ENCODE data around the gene HVCN1.

HVCN1 gene

GRCh38 chr12:110639336-110640141 is 49.4 kb downstream of the HVCN1 start:
- Mint-ChIP-seq H3K4me3 (no peak overlapping the region), H3K36me3 (ENCODE audit: low read depth) (no peaks in the 10 kb centered on the region), H3K4me1 (ENCODE audit: low read depth) (peaks cover 61% of the 10 kb centered on the region), H3K27ac (no peak overlapping the region), H3K27me3 (no peaks in the 10 kb centered on the region), H3K9me3 (no peaks in the 10 kb centered on the region)
- intact Hi-C loops (cut with micrococcal nuclease): no loop called here

GRCh38 chr12:110638796-110639195 is 50.1 kb downstream of the HVCN1 start:
- H3K36me3 Mint-ChIP-seq (ENCODE audit: low read depth): no peaks in the 10 kb centered on the region
- H3K4me1 Mint-ChIP-seq (ENCODE audit: low read depth): peaks cover 54% of the 10 kb centered on the region
- no peak overlapping the region for H3K4me3 Mint-ChIP-seq
- intact Hi-C loops (cut with micrococcal nuclease): no loop called here
- no peaks in the 10 kb centered on the region for H3K9me3 Mint-ChIP-seq
- no peak overlapping the region for H3K27ac Mint-ChIP-seq
- no peaks in the 10 kb centered on the region for H3K27me3 Mint-ChIP-seq

DNA sequence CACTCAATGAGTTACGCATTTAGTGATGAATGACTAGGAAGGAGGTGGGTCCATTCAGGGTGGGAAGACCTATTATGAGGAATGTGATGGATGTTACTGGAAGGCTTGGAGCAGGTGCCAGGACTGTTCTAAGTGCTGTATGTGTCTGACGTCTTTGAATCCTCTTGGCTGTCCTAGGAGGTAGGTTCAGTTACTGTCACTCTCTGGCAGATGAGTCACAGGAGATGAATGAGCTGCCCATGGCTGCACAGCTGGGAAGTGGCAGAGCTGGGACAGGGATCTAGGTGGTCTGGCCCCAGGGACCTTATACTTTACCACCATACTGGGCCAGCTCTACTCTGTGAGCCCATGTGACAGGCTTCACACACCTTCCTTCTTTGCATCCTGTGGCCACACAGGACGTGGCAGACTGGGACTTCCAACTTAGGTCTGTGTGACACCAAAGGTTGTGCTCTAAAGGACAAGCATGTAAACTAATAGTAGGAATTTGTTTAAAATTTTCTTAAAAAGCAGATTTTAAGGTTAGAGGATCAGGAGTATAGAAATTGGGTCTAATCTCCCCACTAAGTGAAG is 51.0 kb downstream of the HVCN1 start:
- intact Hi-C loops (cut with micrococcal nuclease): no loop called here
- peaks cover 48% of the 10 kb centered on the region for H3K4me1 Mint-ChIP-seq (ENCODE audit: low read depth)
- no peaks in the 10 kb centered on the region for H3K9me3 Mint-ChIP-seq
- no peaks in the 10 kb centered on the region for H3K27me3 Mint-ChIP-seq
- H3K27ac Mint-ChIP-seq: no peak overlapping the region
- H3K36me3 Mint-ChIP-seq (ENCODE audit: low read depth): no peaks in the 10 kb centered on the region
- no peak overlapping the region for H3K4me3 Mint-ChIP-seq

DNA sequence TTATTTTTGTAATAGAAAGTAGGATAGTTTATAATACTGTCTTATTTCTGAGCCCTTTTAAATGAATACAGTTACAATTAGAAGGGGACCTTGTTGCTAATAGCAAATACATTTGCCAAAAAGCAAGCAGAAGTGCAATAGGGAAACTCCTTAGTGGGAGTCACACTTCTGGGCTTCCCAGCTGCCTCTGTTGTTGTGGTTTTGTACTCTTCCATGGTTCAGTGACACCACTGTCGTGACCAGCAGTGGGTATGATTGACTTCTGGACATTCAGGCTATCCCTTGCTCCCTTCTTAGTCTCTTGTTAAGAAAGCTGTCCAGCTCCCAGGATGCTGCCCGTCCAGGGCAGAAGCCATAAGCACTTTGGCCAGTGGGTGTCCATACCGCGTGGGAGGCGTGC is 52.4 kb downstream of the HVCN1 start:
- Mint-ChIP-seq H3K4me3 (no peak overlapping the region), H3K9me3 (no peaks in the 10 kb centered on the region), H3K36me3 (ENCODE audit: low read depth) (no peaks in the 10 kb centered on the region), H3K27me3 (no peaks in the 10 kb centered on the region), H3K4me1 (ENCODE audit: low read depth) (peaks cover 48% of the 10 kb centered on the region), H3K27ac (no peak overlapping the region)
- intact Hi-C loops (cut with micrococcal nuclease): no loop called here

GRCh38 chr12:110635055-110635454 is 53.9 kb downstream of the HVCN1 start:
- no peak overlapping the region for H3K27ac Mint-ChIP-seq
- intact Hi-C loops (cut with micrococcal nuclease): no loop called here
- no peaks in the 10 kb centered on the region for H3K36me3 Mint-ChIP-seq (ENCODE audit: low read depth)
- H3K4me1 Mint-ChIP-seq (ENCODE audit: low read depth): peaks cover 39% of the 10 kb centered on the region
- H3K9me3 Mint-ChIP-seq: no peaks in the 10 kb centered on the region
- H3K4me3 Mint-ChIP-seq: no peak overlapping the region
- no peaks in the 10 kb centered on the region for H3K27me3 Mint-ChIP-seq

DNA sequence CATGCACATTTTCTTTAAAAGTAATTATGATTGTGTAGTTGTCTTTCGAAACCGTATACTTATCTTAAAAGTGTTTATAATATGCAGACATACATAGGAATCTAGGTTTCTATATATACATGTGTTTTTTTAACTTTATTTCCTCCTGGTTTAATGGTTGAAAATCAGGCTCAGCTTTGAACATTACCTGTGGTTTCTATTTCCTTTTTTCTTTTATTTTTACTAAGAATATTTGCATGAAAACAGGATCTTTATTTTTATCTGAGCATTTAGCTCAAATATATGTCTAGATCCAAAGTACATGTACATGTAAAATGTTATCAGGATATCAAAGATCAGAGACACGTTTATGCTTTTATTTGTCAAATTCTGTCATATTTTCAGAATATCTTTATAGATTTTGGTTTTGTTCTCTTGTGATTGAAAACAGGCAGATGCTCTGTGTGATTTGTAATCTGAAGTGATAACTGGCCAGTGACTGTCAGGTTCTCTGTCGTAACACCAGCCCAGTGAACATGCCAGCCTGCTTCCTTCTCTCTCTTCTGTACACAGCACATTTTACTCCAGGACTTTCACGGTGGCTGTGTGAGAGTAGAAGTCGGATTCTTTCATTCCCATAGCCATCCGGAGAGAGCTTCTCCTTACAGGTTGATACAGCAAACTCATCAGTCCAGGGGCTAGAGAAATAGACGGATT is 61.3 kb downstream of the HVCN1 start:
- H3K4me3 Mint-ChIP-seq: no peak overlapping the region

GRCh38 chr12:110622582-110622981 is 66.3 kb downstream of the HVCN1 start:
- intact Hi-C loops (cut with micrococcal nuclease): no loop called here
- Mint-ChIP-seq H3K27ac (no peak overlapping the region), H3K9me3 (no peaks in the 10 kb centered on the region)

More for the DNA sequence above, 61.3 kb downstream of the HVCN1 start:
- H3K27me3 Mint-ChIP-seq: no peaks in the 10 kb centered on the region
- peak overlapping the region; percentile 41 for H3K27ac Mint-ChIP-seq
- H3K4me1 Mint-ChIP-seq (ENCODE audit: low read depth): peaks cover 7% of the 10 kb centered on the region
- H3K36me3 Mint-ChIP-seq (ENCODE audit: low read depth): no peaks in the 10 kb centered on the region
- H3K9me3 Mint-ChIP-seq: no peaks in the 10 kb centered on the region
- intact Hi-C loops (cut with micrococcal nuclease): no loop called here

DNA sequence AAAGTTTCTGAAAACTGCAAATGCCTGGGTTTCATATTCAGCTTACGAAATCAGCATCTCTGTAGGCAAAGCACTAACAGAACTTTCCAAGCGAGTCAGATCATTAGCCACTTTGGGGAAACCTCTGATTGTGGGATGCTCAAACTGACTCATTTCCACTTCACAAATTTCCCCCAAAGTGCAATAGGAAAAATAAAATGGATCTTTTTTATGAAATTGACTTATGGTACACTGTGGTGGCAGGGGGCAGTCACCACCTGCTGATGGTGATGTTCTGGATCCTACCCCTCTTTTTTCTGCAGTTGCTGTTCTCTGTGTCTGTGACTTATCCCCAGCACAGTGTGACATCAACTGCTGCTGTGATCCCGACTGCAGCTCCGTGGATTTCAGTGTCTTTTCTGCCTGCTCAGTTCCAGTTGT is 69.4 kb downstream of the HVCN1 start:
- intact Hi-C loops (cut with micrococcal nuclease): no loop called here
- H3K9me3 Mint-ChIP-seq: no peaks in the 10 kb centered on the region
- H3K27me3 Mint-ChIP-seq: no peaks in the 10 kb centered on the region
- H3K4me3 Mint-ChIP-seq: no peak overlapping the region
- H3K27ac Mint-ChIP-seq: no peak overlapping the region
- H3K4me1 Mint-ChIP-seq (ENCODE audit: low read depth): no peaks in the 10 kb centered on the region
- H3K36me3 Mint-ChIP-seq (ENCODE audit: low read depth): no peaks in the 10 kb centered on the region

More at GRCh38 chr12:110622582-110622981, 66.3 kb downstream of the HVCN1 start:
- Mint-ChIP-seq H3K27me3 (no peaks in the 10 kb centered on the region), H3K36me3 (ENCODE audit: low read depth) (no peaks in the 10 kb centered on the region), H3K4me3 (no peak overlapping the region), H3K4me1 (ENCODE audit: low read depth) (no peaks in the 10 kb centered on the region)

- Mint-ChIP-seq H3K27me3 (no peaks in the 10 kb centered on the region), H3K4me3 (no peak overlapping the region), H3K9me3 (no peaks in the 10 kb centered on the region), H3K27ac (no peak overlapping the region), H3K4me1 (ENCODE audit: low read depth) (no peaks in the 10 kb centered on the region), H3K36me3 (ENCODE audit: low read depth) (no peaks in the 10 kb centered on the region)
- intact Hi-C loops (cut with micrococcal nuclease): no loop called here
These were observed 72.3 kb downstream of the HVCN1 start for GRCh38 chr12:110616471-110617115.

GRCh38 chr12:110615171-110615570 is 73.7 kb downstream of the HVCN1 start:
- Mint-ChIP-seq H3K36me3 (ENCODE audit: low read depth) (no peaks in the 10 kb centered on the region), H3K4me1 (ENCODE audit: low read depth) (no peaks in the 10 kb centered on the region), H3K4me3 (no peak overlapping the region), H3K27ac (no peak overlapping the region), H3K9me3 (no peaks in the 10 kb centered on the region), H3K27me3 (no peaks in the 10 kb centered on the region)
- intact Hi-C loops (cut with micrococcal nuclease): loop anchor here (2.0 kb wide), 1 partner anchor 128 kb away; the partner anchor contains the start of gene PPP1CC

DNA sequence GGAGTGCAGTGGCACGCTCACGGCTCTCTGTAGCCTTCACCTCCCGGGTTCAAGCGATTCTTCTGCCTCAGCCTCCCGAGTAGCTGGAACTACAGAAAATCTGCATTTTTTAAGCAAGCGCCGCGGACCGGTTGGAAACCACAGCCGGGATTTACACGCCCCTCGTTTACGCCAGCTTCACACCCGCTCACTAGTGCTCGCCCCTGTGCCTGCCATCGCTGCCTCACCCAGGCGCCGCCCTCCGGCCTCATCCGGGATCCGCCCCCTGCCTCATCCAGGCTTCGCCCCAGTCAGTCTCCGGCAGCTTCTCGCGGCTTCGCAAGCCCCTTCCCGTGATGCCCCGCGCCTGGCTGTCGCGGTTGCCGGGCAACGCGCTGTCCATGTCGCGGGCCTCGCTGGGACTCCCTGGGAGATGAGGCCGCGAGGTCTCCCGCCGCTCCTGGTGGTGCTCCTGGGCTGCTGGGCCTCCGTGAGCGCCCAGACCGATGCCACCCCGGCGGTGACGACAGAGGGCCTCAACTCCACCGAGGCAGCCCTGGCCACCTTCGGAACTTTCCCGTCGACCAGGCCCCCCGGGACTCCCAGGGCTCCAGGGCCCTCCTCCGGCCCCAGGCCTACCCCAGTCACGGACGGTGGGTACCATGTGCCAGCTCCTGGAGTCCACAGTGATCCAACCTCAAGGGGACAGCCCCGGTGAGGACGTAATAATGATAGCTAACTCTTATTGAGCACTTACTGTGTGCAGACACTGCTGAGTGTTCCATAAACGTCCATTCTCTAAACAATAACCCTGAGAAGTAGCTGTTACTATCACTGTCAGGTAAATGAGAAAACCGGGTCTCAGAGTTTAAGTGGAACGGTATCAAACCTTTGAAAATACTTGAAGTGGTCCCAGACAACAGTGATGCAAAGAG is 74.9 kb downstream of the HVCN1 start, which contains the start of gene TCTN1:
TSS of gene TCTN1 (plus strand) at position 359 of the 914 bp plus-strand sequence. CDS start at position 413, 54 bp downstream.
- Mint-ChIP-seq H3K9me3 (no peaks in the 10 kb centered on the region), H3K4me3 (peak within 1 kb of the TSS; percentile 89), H3K27ac (peak within 1 kb of the TSS; percentile 91), H3K36me3 (ENCODE audit: low read depth) (no peaks in the 10 kb centered on the region), H3K4me1 (ENCODE audit: low read depth) (peaks cover 4% of the 10 kb centered on the region), H3K27me3 (no peaks in the 10 kb centered on the region)
- intact Hi-C loops (cut with micrococcal nuclease): loop anchor here (1.0 to 2.0 kb wide), 2 partner anchors 9 to 129 kb away; partner anchors contain the start of gene PPP1CC

DNA sequence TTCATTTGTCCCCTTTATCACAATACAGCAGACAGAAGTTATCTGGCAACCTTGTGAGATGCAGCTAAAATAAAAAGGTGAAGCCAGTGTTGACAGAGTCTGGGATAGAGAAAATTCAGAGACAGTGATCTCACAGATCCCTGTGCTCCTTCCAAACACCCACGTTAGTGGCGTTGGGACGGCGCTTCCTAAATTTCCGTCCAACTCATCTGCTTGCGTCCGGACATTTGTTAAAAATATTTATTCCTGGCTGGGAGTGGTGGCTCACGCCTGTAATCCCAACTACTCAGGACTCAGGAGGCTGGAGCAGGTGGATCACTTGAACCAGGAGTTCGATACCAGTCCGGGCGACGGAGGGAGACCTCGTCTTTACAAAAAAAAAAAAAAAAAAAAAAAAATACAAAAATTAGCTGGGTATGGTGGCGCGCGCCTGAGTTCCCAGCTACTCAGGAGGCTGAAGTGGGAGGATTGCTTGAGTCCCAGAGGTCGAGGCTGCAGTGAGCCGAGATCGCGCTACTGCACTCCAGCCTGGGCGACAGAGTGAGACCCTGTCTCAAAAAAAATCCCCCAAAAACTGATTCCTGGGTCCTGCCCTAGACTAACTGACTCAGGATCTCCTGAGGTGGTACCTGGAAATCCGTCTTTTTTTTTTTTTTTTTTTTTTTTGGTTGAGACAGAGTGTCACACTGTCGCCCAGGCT is 75.7 kb downstream of the HVCN1 start:
- peaks cover 11% of the 10 kb centered on the region for H3K4me1 Mint-ChIP-seq (ENCODE audit: low read depth)
- H3K36me3 Mint-ChIP-seq (ENCODE audit: low read depth): no peaks in the 10 kb centered on the region
- no peaks in the 10 kb centered on the region for H3K9me3 Mint-ChIP-seq
- H3K4me3 Mint-ChIP-seq: peak overlapping the region; percentile 89
- peak overlapping the region; percentile 91 for H3K27ac Mint-ChIP-seq
- no peaks in the 10 kb centered on the region for H3K27me3 Mint-ChIP-seq
- intact Hi-C loops (cut with micrococcal nuclease): loop anchor here (1.0 kb wide), 1 partner anchor 8 kb away; no protein-coding TSS in a partner anchor
